Gastroesophageal sphincter (tissue), 4 donors: ENCODE measurements around the gene ANKRD23. TPM values are rescaled to one million over a fixed set of nuclear protein-coding genes. Genes with fewer than 3 reads are reported as not detected.
A peak's percentile ranks its signal among the peaks of the same experiment; 100 is the strongest.

Experiments used
- ATAC-seq: fragments of 150-250 bp; one replicate; pipeline ENCODE4 v1.9.1; 2016; ENCODE audit warnings: mild to moderate bottlenecking, moderate library complexity
- H3K27ac ChIP-seq, 4 donors: fragments of 200-600 bp; sonication (generic) in 3 of 4; 1 replicate in 3 of 4; 2 replicates in 1 of 4; pipeline ENCODE4 v1.5.1; 2016 to 2019
- H3K27me3 ChIP-seq: fragments of 200-600 bp; sonication (generic); one replicate; pipeline ENCODE4 v1.5.1; 2019
- H3K36me3 ChIP-seq, 2 donors: fragments of 200-600 bp; sonication (generic); one replicate each; pipeline ENCODE4 v1.5.1; 2019; ENCODE audit warnings: control low read depth in 1 of 2
- H3K4me1 ChIP-seq, 3 donors: fragments of 200-600 bp; sonication (generic); 1 replicate in 2 of 3; 2 replicates in 1 of 3; pipeline ENCODE4 v1.5.1; 2016 to 2019; ENCODE audit warnings: control low read depth in 2 of 3
- H3K4me3 ChIP-seq, 2 donors: fragments of 200-600 bp; sonication (generic); one replicate each; pipeline ENCODE4 v1.5.1; 2019; ENCODE audit warnings: mild to moderate bottlenecking in 1 of 2, moderate library complexity in 1 of 2
- H3K9me3 ChIP-seq, 3 donors: fragments of 200-600 bp; sonication (generic); one replicate each; pipeline ENCODE4 v1.5.1; 2017 to 2019; ENCODE audit warnings: control low read depth in 2 of 3
- EP300 ChIP-seq: sonication (generic); formaldehyde crosslinking; IDR thresholded peaks from one replicate; pipeline ENCODE4 v1.6.1; 2017; ENCODE audit warnings: antibody characterized with exemption, mild to moderate bottlenecking
- POLR2A ChIP-seq, 2 donors: fragments of 450-650 bp; IDR thresholded peaks; one replicate each; pipeline ENCODE4 v1.6.1; 2017; ENCODE audit warnings: antibody characterized with exemption in 2 of 2, mild to moderate bottlenecking in 2 of 2, moderate library complexity in 1 of 2
- POLR2AphosphoS5 ChIP-seq: sonication (generic); formaldehyde crosslinking; IDR thresholded peaks from one replicate; pipeline ENCODE4 v1.6.1; 2017; ENCODE audit warnings: antibody characterized with exemption
- WGBS, 2 donors: methylation state at CpG; one replicate each; pipeline ENCODE4 v1.1.5; 2018; ENCODE audit warnings: low coverage in 1 of 2; 5-methylcytosine and 5-hydroxymethylcytosine counted together
- total RNA-seq, 4 donors: library from RNA; depleted of rRNA; stranded (reverse); fragments of >200 nt; gene quantifications; one replicate each; pipeline ENCODE4 v1.1.0, GENCODE V29; 2016
- TF ChIP-seq, protein P1 (sequence below), 4 experiments: fragments of 200-600 bp in 2 of 4; fragments of 450-650 bp in 2 of 4; sonication (generic) in 1 of 4; IDR thresholded peaks; one replicate each; pipeline ENCODE4 v1.5.1; 2017 to 2019; ENCODE audit warnings: antibody characterized with exemption in 4 of 4, mild to moderate bottlenecking in 2 of 4, moderate library complexity in 2 of 4

The ANKRD23 gene
- total RNA-seq, 4 donors from 2014 or later: 1.2 to 4.9 (median 3.1) TPM

DNA sequence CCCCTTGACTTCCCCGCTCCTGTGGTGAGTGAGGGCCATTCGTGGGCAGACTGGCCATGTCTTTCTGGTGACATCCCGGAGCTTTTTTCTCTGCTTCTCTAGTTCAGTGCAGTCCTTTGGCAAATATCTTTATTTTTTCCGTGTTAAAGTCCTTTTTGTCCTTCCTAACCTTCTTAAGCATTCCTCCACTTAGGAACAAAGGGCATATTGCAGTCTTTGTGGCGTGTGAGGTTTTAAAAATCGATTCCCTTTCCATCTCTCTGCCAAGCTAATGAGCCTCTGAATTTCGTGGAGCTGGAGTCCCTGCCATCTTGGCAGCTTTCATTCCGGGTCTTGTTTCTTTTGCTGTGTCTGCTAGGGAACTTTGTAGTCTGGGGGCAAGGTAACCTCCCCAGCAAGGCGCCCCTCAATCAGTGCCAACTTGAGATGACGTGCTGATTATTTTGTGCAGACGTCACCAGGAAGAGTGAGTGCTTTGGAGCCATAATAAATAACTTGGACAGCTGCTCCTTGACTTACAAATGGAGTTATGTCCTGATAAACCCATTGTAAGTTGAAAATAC lies 22.6 kb downstream of the ANKRD23 start:
- WGBS, 2 donors: 68% methylated on average over 8 to 11 of the region's 11 CpGs
- no peak for ATAC-seq
- peaks cover 0 to 45% of the 10 kb centered on the region in 2 donors for H3K36me3 ChIP-seq
- H3K27me3 ChIP-seq: no peaks in the 10 kb centered on the region
- H3K9me3 ChIP-seq: no peaks in the 10 kb centered on the region
- H3K4me1 ChIP-seq: peaks cover 4 to 83% (median 44%) of the 10 kb centered on the region in 3 donors
- TF ChIP-seq POLR2A (IDR thresholded peaks at IDR 0.05) (no peak), EP300 (no peak), POLR2AphosphoS5 (no peak)
- TF ChIP-seq, protein P1, sequence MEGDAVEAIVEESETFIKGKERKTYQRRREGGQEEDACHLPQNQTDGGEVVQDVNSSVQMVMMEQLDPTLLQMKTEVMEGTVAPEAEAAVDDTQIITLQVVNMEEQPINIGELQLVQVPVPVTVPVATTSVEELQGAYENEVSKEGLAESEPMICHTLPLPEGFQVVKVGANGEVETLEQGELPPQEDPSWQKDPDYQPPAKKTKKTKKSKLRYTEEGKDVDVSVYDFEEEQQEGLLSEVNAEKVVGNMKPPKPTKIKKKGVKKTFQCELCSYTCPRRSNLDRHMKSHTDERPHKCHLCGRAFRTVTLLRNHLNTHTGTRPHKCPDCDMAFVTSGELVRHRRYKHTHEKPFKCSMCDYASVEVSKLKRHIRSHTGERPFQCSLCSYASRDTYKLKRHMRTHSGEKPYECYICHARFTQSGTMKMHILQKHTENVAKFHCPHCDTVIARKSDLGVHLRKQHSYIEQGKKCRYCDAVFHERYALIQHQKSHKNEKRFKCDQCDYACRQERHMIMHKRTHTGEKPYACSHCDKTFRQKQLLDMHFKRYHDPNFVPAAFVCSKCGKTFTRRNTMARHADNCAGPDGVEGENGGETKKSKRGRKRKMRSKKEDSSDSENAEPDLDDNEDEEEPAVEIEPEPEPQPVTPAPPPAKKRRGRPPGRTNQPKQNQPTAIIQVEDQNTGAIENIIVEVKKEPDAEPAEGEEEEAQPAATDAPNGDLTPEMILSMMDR (IDR thresholded peaks at IDR 0.05): no peak
- no peak overlapping the region for H3K4me3 ChIP-seq
- peak overlapping the region in 2 of 4 donors; percentile 6 to 64 for H3K27ac ChIP-seq

DNA sequence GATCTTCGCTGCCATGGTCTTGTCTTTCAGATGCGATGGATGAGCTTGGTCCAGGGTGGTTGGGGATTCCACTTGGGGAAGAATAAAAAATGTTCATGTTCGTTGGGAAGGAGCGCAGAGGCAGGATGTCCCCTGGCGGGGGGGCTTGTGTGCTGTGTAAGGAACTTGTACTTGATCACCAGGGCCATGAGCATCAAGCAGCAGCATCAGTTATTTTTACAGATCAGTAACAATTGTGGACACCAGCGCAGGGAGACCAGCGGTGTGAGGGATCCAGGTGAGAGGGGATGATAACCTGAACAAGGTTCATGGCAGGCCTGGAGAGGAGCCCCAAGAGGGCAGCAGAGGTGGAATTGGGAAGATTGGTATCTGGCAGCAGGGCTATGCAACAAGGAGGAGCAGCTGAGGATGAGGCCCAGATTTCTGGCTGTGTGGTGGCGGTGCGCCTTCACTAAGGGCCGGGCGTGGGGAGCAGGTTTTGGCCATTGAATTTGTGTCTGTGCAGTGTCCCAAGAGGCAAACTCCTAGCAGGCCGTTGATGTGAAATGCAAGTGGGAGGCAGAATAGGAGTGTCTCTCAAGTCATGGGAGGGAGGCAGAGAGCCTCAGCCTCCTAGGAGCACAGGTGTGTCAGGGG lies 23.8 kb downstream of the ANKRD23 start:
- TF ChIP-seq POLR2A (IDR thresholded peaks at IDR 0.05) (no peak), POLR2AphosphoS5 (no peak), EP300 (no peak)
- TF ChIP-seq, protein P1 (IDR thresholded peaks at IDR 0.05): no peak
- Histone ChIP-seq H3K27ac (peak overlapping the region in 1 of 4 donors; percentile 6), H3K4me1 (peaks cover 4 to 86% (median 47%) of the 10 kb centered on the region in 3 donors), H3K9me3 (no peaks in the 10 kb centered on the region), H3K4me3 (no peak overlapping the region), H3K36me3 (peaks cover 0 to 33% of the 10 kb centered on the region in 2 donors), H3K27me3 (no peaks in the 10 kb centered on the region)
- ATAC-seq: no peak
- 81 to 93% methylated on average over 3 to 12 of the region's 12 CpGs for WGBS, 2 donors

DNA sequence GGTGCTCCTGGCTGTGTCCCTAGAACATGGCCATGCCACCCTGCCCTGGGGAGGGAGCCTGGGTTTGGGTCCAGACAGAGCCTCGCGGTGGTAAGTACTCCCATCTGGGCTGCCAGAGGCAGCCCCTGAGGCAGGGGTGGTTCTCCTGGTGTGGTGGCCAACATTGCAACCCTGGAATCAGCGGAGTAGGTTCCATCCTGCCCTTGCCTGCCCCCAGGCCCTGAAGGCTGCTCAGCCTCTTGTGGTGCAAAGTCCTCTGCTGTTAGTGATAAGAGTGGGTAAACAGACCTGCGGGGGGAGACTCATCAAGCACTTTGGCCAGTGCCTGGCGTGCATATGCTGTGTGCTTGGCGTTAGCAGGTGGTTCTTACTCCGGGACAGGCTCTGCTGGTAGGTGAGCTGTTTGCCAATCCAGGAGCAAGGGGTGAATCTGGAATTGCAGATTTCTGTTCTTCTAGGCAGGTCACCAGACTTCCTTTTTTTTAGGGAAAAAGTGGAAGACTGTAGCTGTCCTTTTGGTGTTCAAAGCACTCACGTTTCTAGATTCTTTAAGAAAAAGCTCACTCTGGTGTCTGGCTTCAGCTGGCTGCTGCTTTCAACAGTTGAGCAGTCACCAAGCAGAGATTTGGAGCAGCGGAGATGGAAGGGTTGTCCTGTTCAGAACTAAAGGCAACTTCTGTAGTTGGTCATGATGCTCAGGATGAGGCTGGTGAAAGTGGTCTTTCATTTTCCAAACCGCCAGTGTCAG lies 24.5 kb downstream of the ANKRD23 start:
- Histone ChIP-seq H3K4me1 (peaks cover 4 to 82% (median 48%) of the 10 kb centered on the region in 3 donors), H3K27ac (peak overlapping the region in 1 of 4 donors; percentile 22), H3K4me3 (peak overlapping the region in 1 of 2 donors; percentile 88), H3K9me3 (no peaks in the 10 kb centered on the region), H3K36me3 (peaks cover 0 to 26% of the 10 kb centered on the region in 2 donors), H3K27me3 (no peaks in the 10 kb centered on the region)
- WGBS, 2 donors: 70 to 90% methylated on average over 2 to 3 of the region's 10 CpGs
- ATAC-seq: no peak
- TF ChIP-seq POLR2A (IDR thresholded peaks at IDR 0.05) (no peak), POLR2AphosphoS5 (no peak), EP300 (no peak)

DNA sequence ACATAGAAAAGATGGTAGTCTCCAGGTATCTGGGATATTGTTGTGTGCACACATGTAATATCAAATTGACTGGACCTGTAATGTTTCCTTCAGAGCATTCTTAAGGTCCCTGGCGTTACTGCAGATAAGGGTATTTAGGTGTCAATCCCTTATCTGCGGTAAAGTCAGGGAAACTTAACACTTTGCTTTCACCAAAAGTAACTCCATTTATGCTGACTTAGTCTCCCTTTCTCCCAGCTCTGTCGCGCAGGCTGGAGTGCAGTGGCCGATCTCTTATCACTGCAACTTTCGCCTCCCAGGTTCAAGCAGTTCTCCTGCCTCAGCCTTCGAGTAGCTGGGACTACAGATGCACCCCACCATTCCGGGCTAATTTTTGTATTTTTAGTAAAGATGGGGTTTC lies 25.9 kb downstream of the ANKRD23 start:
- Histone ChIP-seq H3K27ac (no peak overlapping the region), H3K4me3 (peak overlapping the region; percentile 58 to 88), H3K9me3 (no peaks in the 10 kb centered on the region), H3K36me3 (peaks cover 0 to 17% of the 10 kb centered on the region in 2 donors), H3K27me3 (no peaks in the 10 kb centered on the region), H3K4me1 (peaks cover 4 to 68% (median 41%) of the 10 kb centered on the region in 3 donors)
- TF ChIP-seq POLR2AphosphoS5: no peak
- no peak for TF ChIP-seq POLR2A (IDR thresholded peaks at IDR 0.05)
- TF ChIP-seq EP300: no peak
- TF ChIP-seq, protein P1 (IDR thresholded peaks at IDR 0.05): no peak
- WGBS, 2 donors: 77 to 89% methylated on average over 3 to 8 of the region's 8 CpGs
- no peak for ATAC-seq
